Stomach (tissue), 9 donors: ENCODE measurements around the gene BCKDK. TPM values are rescaled to one million over a fixed set of nuclear protein-coding genes. Genes with fewer than 3 reads are reported as not detected.
A peak's percentile ranks its signal among the peaks of the same experiment; 100 is the strongest.

Experiments used
- DNase-seq, 2 donors: peaks; one replicate each; pipeline versions ENCODE4 v3.0.0 to v3.0.0-alpha.2; 2013 to 2019
- H3K27ac ChIP-seq, 5 donors: fragments of 200-600 bp in 4 of 5; sonication (generic) in 4 of 5; one replicate each; pipeline ENCODE4 v1.5.1; 2013 to 2019; ENCODE audit warnings: mild to moderate bottlenecking in 1 of 5, moderate library complexity in 1 of 5
- H3K27me3 ChIP-seq, 3 donors: fragments of 200-600 bp; sonication (generic); one replicate each; pipeline ENCODE4 v1.5.1; 2017 to 2019; ENCODE audit warnings: mixed run types in 1 of 3
- H3K36me3 ChIP-seq, 4 donors: fragments of 200-600 bp; sonication (generic); 1 replicate in 3 of 4; 2 replicates in 1 of 4; pipeline ENCODE4 v1.5.1; 2016 to 2019
- H3K4me1 ChIP-seq, 4 donors: fragments of 200-600 bp; sonication (generic); one replicate each; pipeline ENCODE4 v1.5.1; 2016 to 2019
- H3K4me3 ChIP-seq, 4 donors: fragments of 200-600 bp; sonication (generic) in 3 of 4; one replicate each; pipeline ENCODE4 v1.5.1; 2016 to 2019; ENCODE audit warnings: mild to moderate bottlenecking in 1 of 4
- H3K9me3 ChIP-seq, 4 donors: fragments of 200-600 bp; sonication (generic); one replicate each; pipeline ENCODE4 v1.5.1; 2016 to 2019
- EP300 ChIP-seq: sonication (generic); formaldehyde crosslinking; IDR thresholded peaks from one replicate; pipeline ENCODE4 v1.6.1; 2017; ENCODE audit warnings: antibody characterized with exemption
- POLR2A ChIP-seq, 4 donors: fragments of 450-650 bp; IDR thresholded peaks; one replicate each; pipeline ENCODE4 v1.6.1; 2016; ENCODE audit warnings: antibody characterized with exemption in 4 of 4, control low read depth in 2 of 4, mild to moderate bottlenecking in 1 of 4, moderate library complexity in 1 of 4
- POLR2AphosphoS5 ChIP-seq, 3 donors: sonication (generic); formaldehyde crosslinking; IDR thresholded peaks; one replicate each; pipeline ENCODE4 v1.6.1; 2016; ENCODE audit warnings: antibody characterized with exemption in 3 of 3
- WGBS, 5 donors: extraction: QIAGEN DNeasy Blood & Tissue Kit in 3 of 5; methylation state at CpG; one replicate each; pipeline versions ENCODE4 v1.1.5 to v1.1.7; 2013 to 2018; 5-methylcytosine and 5-hydroxymethylcytosine counted together
- intact Hi-C: fragments of 100-400 bp; cut with DNase I; formaldehyde crosslinking; loops from one replicate; pipeline ENCODE4 v1.15.1; 2023; ENCODE audit warnings: low total_unique reads
- polyA plus RNA-seq, 3 donors: library from polyadenylated mRNA; stranded (reverse); fragments of 200-250 nt; gene quantifications; one replicate each; pipeline ENCODE4 v1.2.3, GENCODE V29; 2013
- total RNA-seq, 5 donors: library from RNA; depleted of rRNA; stranded (reverse); fragments of >200 nt; gene quantifications; one replicate each; pipeline versions ENCODE4 v1.1.0 to v1.2.3, GENCODE V29; 2014 to 2016
- TF ChIP-seq, protein P1 (sequence below), 7 experiments: fragments of 450-650 bp in 4 of 7; fragments of 200-600 bp in 3 of 7; sonication (generic) in 3 of 7; IDR thresholded peaks; one replicate each; pipeline ENCODE4 v1.5.1; 2016 to 2019; ENCODE audit warnings: antibody characterized with exemption in 7 of 7, control low read depth in 2 of 7, mild to moderate bottlenecking in 1 of 7
- donor health status: healthy with polysubstance abuse.
- donor health status: Bipolar disorder and iron deficiency.
- donor health status: healthy.

The BCKDK gene
- total and polyA plus RNA-seq, 8 donors: 11.0 to 197 (median 37.5) TPM

DNA sequence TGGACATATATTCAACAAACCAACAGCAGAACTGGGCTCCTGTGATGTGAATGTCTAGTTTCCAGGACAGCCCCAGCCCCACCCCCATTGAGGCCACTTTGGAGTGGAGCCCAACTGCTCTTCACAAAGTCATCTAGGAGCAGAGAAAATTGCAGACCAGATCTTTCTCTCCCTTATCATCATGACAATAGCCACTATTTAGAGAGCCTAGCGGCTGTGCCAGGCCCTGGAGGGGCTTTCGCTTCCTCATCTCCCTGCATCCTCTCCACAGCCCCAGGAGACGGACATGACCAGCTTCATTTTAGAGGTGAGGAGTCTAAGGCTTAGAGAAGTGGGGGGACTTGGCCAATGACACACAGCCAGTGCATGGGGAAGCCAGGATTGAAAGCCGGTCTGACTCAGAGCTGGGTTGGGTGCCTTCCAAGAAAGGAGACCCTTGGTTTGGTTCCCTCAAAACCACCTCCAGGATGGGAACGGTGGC is 25.9 kb downstream of the BCKDK start:
- Histone ChIP-seq H3K36me3 (peaks cover 20 to 45% (median 41%) of the 10 kb centered on the region in 4 donors), H3K27me3 (peaks cover 0 to 7% (median 0%) of the 10 kb centered on the region in 3 donors), H3K4me3 (peak overlapping the region; percentile 41 to 62 (median 52)), H3K9me3 (no peaks in the 10 kb centered on the region), H3K27ac (peak overlapping the region; percentile 88 to 97 (median 91)), H3K4me1 (peaks cover 47 to 82% (median 60%) of the 10 kb centered on the region in 4 donors)
- 16 to 38% (median 24%) methylated on average over 5 of the region's 5 CpGs for WGBS, 5 donors
- no peak for TF ChIP-seq EP300
- TF ChIP-seq POLR2A (IDR thresholded peaks at IDR 0.05): no peak
- no peak for TF ChIP-seq POLR2AphosphoS5 (IDR thresholded peaks at IDR 0.05)
- TF ChIP-seq, protein P1, sequence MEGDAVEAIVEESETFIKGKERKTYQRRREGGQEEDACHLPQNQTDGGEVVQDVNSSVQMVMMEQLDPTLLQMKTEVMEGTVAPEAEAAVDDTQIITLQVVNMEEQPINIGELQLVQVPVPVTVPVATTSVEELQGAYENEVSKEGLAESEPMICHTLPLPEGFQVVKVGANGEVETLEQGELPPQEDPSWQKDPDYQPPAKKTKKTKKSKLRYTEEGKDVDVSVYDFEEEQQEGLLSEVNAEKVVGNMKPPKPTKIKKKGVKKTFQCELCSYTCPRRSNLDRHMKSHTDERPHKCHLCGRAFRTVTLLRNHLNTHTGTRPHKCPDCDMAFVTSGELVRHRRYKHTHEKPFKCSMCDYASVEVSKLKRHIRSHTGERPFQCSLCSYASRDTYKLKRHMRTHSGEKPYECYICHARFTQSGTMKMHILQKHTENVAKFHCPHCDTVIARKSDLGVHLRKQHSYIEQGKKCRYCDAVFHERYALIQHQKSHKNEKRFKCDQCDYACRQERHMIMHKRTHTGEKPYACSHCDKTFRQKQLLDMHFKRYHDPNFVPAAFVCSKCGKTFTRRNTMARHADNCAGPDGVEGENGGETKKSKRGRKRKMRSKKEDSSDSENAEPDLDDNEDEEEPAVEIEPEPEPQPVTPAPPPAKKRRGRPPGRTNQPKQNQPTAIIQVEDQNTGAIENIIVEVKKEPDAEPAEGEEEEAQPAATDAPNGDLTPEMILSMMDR (IDR thresholded peaks at IDR 0.05): no peak
- intact Hi-C loops: no loop called here
- no peak for DNase-seq

DNA sequence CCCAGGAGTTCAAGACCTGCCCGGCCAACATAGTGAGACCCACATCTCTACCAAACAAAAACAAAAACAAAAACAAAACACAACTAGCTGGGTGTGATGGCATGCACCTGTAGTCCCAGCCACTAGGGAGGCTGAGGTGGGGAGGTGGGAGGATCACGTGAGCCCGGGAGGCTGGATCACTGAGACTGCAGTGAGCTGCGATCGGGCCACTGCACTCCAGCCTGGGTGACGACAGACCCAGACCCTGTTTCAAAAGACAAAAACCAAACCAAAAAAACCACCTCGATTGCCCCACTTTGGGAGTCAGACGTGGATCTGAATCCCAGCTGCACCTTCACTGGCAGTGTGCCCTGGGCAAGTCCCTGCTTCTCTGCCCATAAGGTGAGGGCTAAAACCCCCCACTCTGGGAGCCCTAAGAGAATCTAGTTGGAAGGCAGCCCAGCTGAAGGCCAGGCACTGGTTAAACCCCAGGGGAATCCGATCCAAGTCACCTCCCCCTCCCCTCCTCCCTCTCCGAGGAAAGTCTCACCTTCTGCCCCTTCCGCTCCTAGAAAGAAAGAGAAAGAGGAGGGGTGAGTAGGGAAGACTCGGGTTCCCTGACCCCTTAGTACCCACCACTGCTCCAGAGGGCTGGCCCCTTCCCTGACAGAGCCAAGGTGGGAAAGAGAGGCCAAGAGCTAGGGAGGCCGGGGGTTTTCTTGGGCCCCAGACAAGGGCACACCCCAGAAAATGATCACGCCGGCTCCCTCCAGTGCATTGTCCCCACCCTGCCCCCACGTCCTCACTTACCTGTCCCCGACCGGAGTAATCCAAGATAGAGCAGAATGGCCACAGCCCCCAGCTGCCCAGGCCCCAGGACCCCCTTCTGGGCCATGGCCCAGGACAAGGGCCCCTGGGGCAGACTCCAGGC is 26.7 kb downstream of the BCKDK start:
- Histone ChIP-seq H3K27ac (peak overlapping the region; percentile 88 to 97 (median 91)), H3K9me3 (no peaks in the 10 kb centered on the region), H3K27me3 (peaks cover 0 to 7% (median 0%) of the 10 kb centered on the region in 3 donors), H3K4me3 (peak overlapping the region; percentile 41 to 62 (median 52)), H3K4me1 (peaks cover 43 to 80% (median 56%) of the 10 kb centered on the region in 4 donors), H3K36me3 (peaks cover 20 to 38% (median 34%) of the 10 kb centered on the region in 4 donors)
- peak; percentile 78 to 83 for DNase-seq
- 12 to 23% (median 18%) methylated on average over 11 to 18 of the region's 18 CpGs for WGBS, 5 donors
- TF ChIP-seq POLR2AphosphoS5 (IDR thresholded peaks at IDR 0.05): peak in 2 of 3 donors; percentile 67 to 85
- no peak for TF ChIP-seq EP300
- TF ChIP-seq POLR2A (IDR thresholded peaks at IDR 0.05): peak in 2 of 4 donors; percentile 25 to 50
- TF ChIP-seq, protein P1 (IDR thresholded peaks at IDR 0.05): peak in 2 of 7 experiments; percentile 39 to 58
- intact Hi-C loops: no loop called here

DNA sequence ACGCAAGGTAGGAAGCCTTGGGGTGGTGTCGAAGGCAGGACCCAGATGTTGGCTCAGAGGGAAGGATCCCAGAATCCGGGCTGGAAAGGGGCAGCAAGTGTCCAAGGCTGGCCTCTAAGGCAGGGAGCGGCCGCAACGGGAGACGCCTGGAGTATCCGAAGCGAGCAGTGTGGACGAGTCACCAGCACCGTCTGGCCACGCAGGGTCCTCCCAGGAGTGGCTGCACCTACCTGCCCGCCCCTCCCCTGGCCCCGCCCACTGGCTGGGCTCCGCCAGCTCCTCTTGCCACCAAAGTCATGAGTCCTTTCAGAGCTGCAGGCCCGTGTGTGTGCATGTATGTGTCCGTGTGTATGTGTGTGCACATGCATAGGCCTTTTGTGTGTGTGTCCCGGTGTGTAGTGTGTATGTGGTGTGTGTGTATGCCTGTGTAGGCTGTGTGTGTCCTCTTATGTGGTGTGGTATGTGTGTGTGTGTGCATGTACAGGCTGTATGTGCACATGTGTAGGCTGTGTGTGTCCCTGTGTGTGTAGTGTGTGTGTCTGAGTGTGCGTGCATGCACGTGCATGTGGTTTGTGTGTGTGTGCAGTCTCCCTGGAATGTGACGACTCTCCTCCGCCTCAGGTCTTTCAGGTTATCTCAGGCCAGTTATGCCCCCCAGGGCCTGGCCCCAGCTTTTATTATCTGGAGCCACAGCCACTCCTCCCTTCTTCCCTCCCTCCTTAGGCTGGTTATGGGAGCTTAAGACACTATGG is 27.5 kb downstream of the BCKDK start, which contains the start of gene PRSS8:
Gene PRSS8 (minus strand): TSS at position 193 of the 752 bp plus-strand sequence. CDS start 229 bp downstream, outside the sequence.
- intact Hi-C loops: no loop called here

More for the DNA sequence above, 27.5 kb downstream of the BCKDK start, which contains the start of gene PRSS8:
- peak within 1 kb of the TSS; percentile 41 to 62 (median 52) for H3K4me3 ChIP-seq
- TF ChIP-seq, protein P1 (IDR thresholded peaks at IDR 0.05): no peak
- TF ChIP-seq POLR2A (IDR thresholded peaks at IDR 0.05) (peak in 3 of 4 donors; percentile 35 to 91 (median 69)), EP300 (no peak), POLR2AphosphoS5 (IDR thresholded peaks at IDR 0.05) (peak in 2 of 3 donors; percentile 95 to 98)
- peaks cover 13 to 30% (median 26%) of the 10 kb centered on the region in 4 donors for H3K36me3 ChIP-seq
- H3K27ac ChIP-seq: peak within 1 kb of the TSS; percentile 88 to 97 (median 91)
- H3K27me3 ChIP-seq: peaks cover 0 to 7% (median 0%) of the 10 kb centered on the region in 3 donors
- 22 to 43% (median 36%) methylated on average over 9 to 22 of the region's 22 CpGs for WGBS, 5 donors
- DNase-seq: peak; percentile 94 to 96
- no peaks in the 10 kb centered on the region for H3K9me3 ChIP-seq
- peaks cover 36 to 80% (median 52%) of the 10 kb centered on the region in 4 donors for H3K4me1 ChIP-seq
